ENCODE data around the gene POLR2B. TPM values are rescaled to one million over a fixed set of nuclear protein-coding genes. Genes with fewer than 3 reads are reported as not detected.

Gene POLR2B
- total and polyA plus RNA-seq, 9 donors: 31.8 to 79.4 (median 62.3) TPM

GRCh38 chr4:57034520-57034919 lies 55.8 kb downstream of the POLR2B start:
- TF ChIP-seq CTCF (IDR thresholded peaks at IDR 0.05) (no peak), POLR2A (IDR thresholded peaks at IDR 0.05) (no peak), EP300 (IDR thresholded peaks at IDR 0.05) (no peak)
- DNase-seq: no peak
- 74 to 87% (median 84%) methylated on average over 3 of the region's 3 CpGs for WGBS, 3 donors
- Histone ChIP-seq H3K27ac (no peak overlapping the region), H3K36me3 (no peaks in the 10 kb centered on the region), H3K4me3 (no peak overlapping the region), H3K4me1 (ENCODE audit: insufficient read depth) (peaks cover 1% of the 10 kb centered on the region), H3K27me3 (no peaks in the 10 kb centered on the region), H3K9me3 (no peaks in the 10 kb centered on the region)
- intact Hi-C loops (cut with DNase I): no loop called here

GRCh38 chr4:57037982-57038604 lies 59.4 kb downstream of the POLR2B start:
- intact Hi-C loops (cut with DNase I): loop anchor here in 1 of 4 donors (5.0 kb wide), 1 partner anchor 124 kb away; no protein-coding TSS in a partner anchor
- peak; percentile 60 to 87 (median 77) for DNase-seq
- Histone ChIP-seq H3K9me3 (no peaks in the 10 kb centered on the region), H3K27ac (no peak overlapping the region), H3K4me3 (no peak overlapping the region), H3K4me1 (ENCODE audit: insufficient read depth) (peaks cover 12% of the 10 kb centered on the region), H3K36me3 (no peaks in the 10 kb centered on the region), H3K27me3 (no peaks in the 10 kb centered on the region)
- 50 to 59% (median 51%) methylated on average over 15 of the region's 15 CpGs for WGBS, 3 donors
- TF ChIP-seq EP300 (IDR thresholded peaks at IDR 0.05): no peak
- peak; percentile 60 to 66 (median 65) for TF ChIP-seq CTCF (IDR thresholded peaks at IDR 0.05)

GRCh38 chr4:57039345-57039744 lies 60.6 kb downstream of the POLR2B start:
- H3K27me3 ChIP-seq: no peaks in the 10 kb centered on the region
- no peaks in the 10 kb centered on the region for H3K9me3 ChIP-seq
- no peaks in the 10 kb centered on the region for H3K36me3 ChIP-seq
- peaks cover 18% of the 10 kb centered on the region for H3K4me1 ChIP-seq (ENCODE audit: insufficient read depth)
- DNase-seq: no peak
- no peak overlapping the region for H3K27ac ChIP-seq
- TF ChIP-seq POLR2A (IDR thresholded peaks at IDR 0.05): no peak
- intact Hi-C loops (cut with DNase I): loop anchor here in 1 of 4 donors (5.0 kb wide), 1 partner anchor 123 kb away; no protein-coding TSS in a partner anchor
- WGBS, 3 donors: 43 to 57% (median 43%) methylated on average over 2 of the region's 2 CpGs
- H3K4me3 ChIP-seq: no peak overlapping the region

GRCh38 chr4:57040510-57040909 lies 61.8 kb downstream of the POLR2B start:
- TF ChIP-seq CTCF (IDR thresholded peaks at IDR 0.05) (no peak), EP300 (IDR thresholded peaks at IDR 0.05) (no peak), POLR2A (IDR thresholded peaks at IDR 0.05) (no peak)
- H3K27ac ChIP-seq: no peak overlapping the region
- H3K27me3 ChIP-seq: no peaks in the 10 kb centered on the region
- H3K4me3 ChIP-seq: no peak overlapping the region
- H3K9me3 ChIP-seq: no peaks in the 10 kb centered on the region
- peaks cover 22% of the 10 kb centered on the region for H3K4me1 ChIP-seq (ENCODE audit: insufficient read depth)
- 59 to 80% (median 78%) methylated on average over 6 of the region's 6 CpGs for WGBS, 3 donors
- intact Hi-C loops (cut with DNase I): loop anchor here (5.0 to 10.0 kb wide), 3 partner anchors 72 to 124 kb away; partner anchors contain the start of gene IGFBP7 (in 4 of the 4)
- DNase-seq: no peak
- no peaks in the 10 kb centered on the region for H3K36me3 ChIP-seq

- no peaks in the 10 kb centered on the region for H3K9me3 ChIP-seq
- no peak for DNase-seq
- no peaks in the 10 kb centered on the region for H3K27me3 ChIP-seq
- H3K4me3 ChIP-seq: no peak overlapping the region
- TF ChIP-seq CTCF (IDR thresholded peaks at IDR 0.05) (no peak), EP300 (IDR thresholded peaks at IDR 0.05) (no peak), POLR2A (IDR thresholded peaks at IDR 0.05) (no peak)
- WGBS, 3 donors: 0 to 21% (median 8%) methylated on average over 1 of the region's 1 CpG
- peaks cover 24% of the 10 kb centered on the region for H3K4me1 ChIP-seq (ENCODE audit: insufficient read depth)
- intact Hi-C loops (cut with DNase I): loop anchor here (5.0 to 10.0 kb wide), 3 partner anchors 71 to 124 kb away; partner anchors contain the start of gene IGFBP7 (in 4 of the 4)
- no peaks in the 10 kb centered on the region for H3K36me3 ChIP-seq
- H3K27ac ChIP-seq: no peak overlapping the region
Observed at GRCh38 chr4:57041020-57041419, 62.3 kb downstream of the POLR2B start.
